Vagina (tissue), 2 donors: Measurements from ENCODE around the gene BEST4. TPM values are rescaled to one million over a fixed set of nuclear protein-coding genes. Genes with fewer than 3 reads are reported as not detected.

ENCODE experiments used
- DNase-seq, 2 donors: peaks; one replicate each; pipeline ENCODE4 v3.0.0-alpha.2; 2017; ENCODE audit errors: extremely low spot score in 2 of 2
- H3K27ac ChIP-seq: fragments of 200-600 bp; sonication (generic); one replicate; pipeline ENCODE4 v1.5.1; 2019
- H3K27me3 ChIP-seq: fragments of 200-600 bp; sonication (generic); one replicate; pipeline ENCODE4 v1.5.1; 2019
- H3K36me3 ChIP-seq, 2 donors: fragments of 200-600 bp; sonication (generic); one replicate each; pipeline ENCODE4 v1.5.1; 2017 to 2019
- H3K4me1 ChIP-seq: fragments of 200-600 bp; sonication (generic); one replicate; pipeline ENCODE4 v1.5.1; 2019
- H3K4me3 ChIP-seq, 2 donors: fragments of 200-600 bp; sonication (generic); 1 replicate in 1 of 2; 2 replicates in 1 of 2; pipeline ENCODE4 v1.5.1; 2016 to 2019
- H3K9me3 ChIP-seq: fragments of 200-600 bp; sonication (generic); one replicate; pipeline ENCODE4 v1.5.1; 2019
- CTCF ChIP-seq, 3 experiments: fragments of 450-650 bp in 2 of 3; fragments of 200-600 bp in 1 of 3; sonication (generic) in 1 of 3; IDR thresholded peaks; one replicate each; pipeline ENCODE4 v1.5.1; 2017 to 2019; ENCODE audit warnings: antibody characterized with exemption in 3 of 3, mild to moderate bottlenecking in 2 of 3, moderate library complexity in 2 of 3
- POLR2A ChIP-seq, 2 donors: fragments of 450-650 bp; IDR thresholded peaks; one replicate each; pipeline ENCODE4 v1.6.1; 2017; ENCODE audit warnings: antibody characterized with exemption in 2 of 2, mild to moderate bottlenecking in 2 of 2, moderate library complexity in 2 of 2
- POLR2AphosphoS5 ChIP-seq, 2 donors: sonication (generic); formaldehyde crosslinking; IDR thresholded peaks; one replicate each; pipeline ENCODE4 v1.9.0; 2017; ENCODE audit warnings: antibody characterized with exemption in 2 of 2, mild to moderate bottlenecking in 2 of 2, low read depth in 1 of 2; ENCODE audit not compliant: insufficient read depth in 1 of 2
- intact Hi-C: fragments of 100-400 bp; cut with DNase I; formaldehyde crosslinking; loops from one replicate; pipeline ENCODE4 v1.15.1; 2023
- total RNA-seq: library from RNA; depleted of rRNA; stranded (reverse); fragments of >200 nt; gene quantifications from one replicate; pipeline ENCODE4 v1.2.3, GENCODE V29; 2016

The BEST4 gene
- total RNA-seq, 1 donor from 2014 or later = not detected

- H3K4me1 ChIP-seq = peaks cover 9% of the 10 kb centered on the region
- intact Hi-C loops = loop anchor here (10.0 kb wide), 1 partner anchor 173 kb away; no protein-coding TSS in a partner anchor
- TF ChIP-seq POLR2AphosphoS5 (IDR thresholded peaks at IDR 0.05; ENCODE audit: insufficient read depth in 1 of 2, low read depth in 1 of 2) (no peak), POLR2A (IDR thresholded peaks at IDR 0.05) (no peak), CTCF (IDR thresholded peaks at IDR 0.05) (no peak)
- H3K27ac ChIP-seq = no peak overlapping the region
- no peaks in the 10 kb centered on the region for H3K36me3 ChIP-seq
- no peak for DNase-seq
- H3K9me3 ChIP-seq = no peaks in the 10 kb centered on the region
- no peaks in the 10 kb centered on the region for H3K27me3 ChIP-seq
- H3K4me3 ChIP-seq = no peak overlapping the region
Observed at GRCh38 chr1:44831516-44831915, 43.5 kb upstream of the BEST4 start.

GRCh38 chr1:44830900-44831304, 42.9 kb upstream of the BEST4 start:
- peaks cover 15% of the 10 kb centered on the region for H3K4me1 ChIP-seq
- H3K36me3 ChIP-seq = no peaks in the 10 kb centered on the region
- no peak for DNase-seq
- intact Hi-C loops = loop anchor here (10.0 kb wide), 1 partner anchor 174 kb away; no protein-coding TSS in a partner anchor
- no peak overlapping the region for H3K27ac ChIP-seq
- H3K27me3 ChIP-seq = no peaks in the 10 kb centered on the region
- no peak overlapping the region for H3K4me3 ChIP-seq
- TF ChIP-seq POLR2A (IDR thresholded peaks at IDR 0.05) (no peak), POLR2AphosphoS5 (IDR thresholded peaks at IDR 0.05; ENCODE audit: insufficient read depth in 1 of 2, low read depth in 1 of 2) (no peak), CTCF (IDR thresholded peaks at IDR 0.05) (no peak)
- H3K9me3 ChIP-seq = no peaks in the 10 kb centered on the region

GRCh38 chr1:44829506-44830384, 41.8 kb upstream of the BEST4 start:
- intact Hi-C loops = loop anchor here (10.0 kb wide), 2 partner anchors 175 to 475 kb away; no protein-coding TSS in a partner anchor
- TF ChIP-seq CTCF (IDR thresholded peaks at IDR 0.05) = no peak
- TF ChIP-seq POLR2A (IDR thresholded peaks at IDR 0.05) = no peak
- DNase-seq = no peak
- Histone ChIP-seq H3K9me3 (no peaks in the 10 kb centered on the region), H3K4me3 (no peak overlapping the region), H3K27ac (no peak overlapping the region), H3K4me1 (peaks cover 16% of the 10 kb centered on the region), H3K27me3 (no peaks in the 10 kb centered on the region), H3K36me3 (no peaks in the 10 kb centered on the region)

DNA sequence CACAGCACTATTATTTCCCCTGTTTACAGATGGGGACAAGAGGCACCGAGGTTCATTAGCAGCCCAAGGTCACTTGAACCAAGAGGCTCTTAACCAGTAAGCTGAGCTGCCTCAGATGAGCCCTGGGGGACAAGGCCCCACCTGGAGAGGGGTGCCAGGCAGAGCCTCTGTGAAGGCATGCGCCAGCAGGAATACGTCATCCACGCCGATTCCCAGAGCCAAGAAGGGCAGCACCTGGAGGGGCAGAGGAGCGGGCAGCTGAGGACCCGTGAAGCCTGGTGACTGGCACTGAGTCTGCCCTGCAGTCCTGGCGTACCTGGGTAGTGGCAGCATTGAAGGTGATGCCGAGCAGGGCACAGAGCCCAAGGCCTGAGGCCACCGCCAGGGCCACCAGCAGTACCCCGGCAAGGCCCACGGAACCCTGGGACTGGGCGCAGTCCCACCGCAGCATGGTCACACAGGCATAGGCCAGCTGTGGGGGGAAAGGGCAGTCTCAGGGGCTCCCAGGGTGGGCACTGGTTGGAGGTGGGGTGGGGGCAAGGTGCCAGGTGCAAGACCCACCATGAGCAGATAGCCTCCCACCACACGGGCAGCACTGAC, 41.0 kb upstream of the BEST4 start:
- TF ChIP-seq CTCF (IDR thresholded peaks at IDR 0.05) (no peak), POLR2AphosphoS5 (IDR thresholded peaks at IDR 0.05; ENCODE audit: insufficient read depth in 1 of 2, low read depth in 1 of 2) (no peak), POLR2A (IDR thresholded peaks at IDR 0.05) (no peak)
- intact Hi-C loops = loop anchor here (10.0 kb wide), 1 partner anchor 476 kb away; no protein-coding TSS in a partner anchor
- no peak overlapping the region for H3K27ac ChIP-seq
- no peaks in the 10 kb centered on the region for H3K27me3 ChIP-seq
- H3K36me3 ChIP-seq = no peaks in the 10 kb centered on the region
- H3K4me1 ChIP-seq = peaks cover 16% of the 10 kb centered on the region
- DNase-seq = no peak
- no peak overlapping the region for H3K4me3 ChIP-seq
- H3K9me3 ChIP-seq = no peaks in the 10 kb centered on the region
